Measurements from ENCODE around the gene VENTX. TPM values are rescaled to one million over a fixed set of nuclear protein-coding genes. Genes with fewer than 3 reads are reported as not detected.

VENTX gene
- total RNA-seq, 1 experiment from 2014 or later = 28.0 TPM

GRCh38 chr10:133224076-133224475, 13.6 kb upstream of the VENTX start:
- DNase-seq (ENCODE audit: low spot score) (no peak), ATAC-seq (no peak)
- ChIA-PET POLR2A (no interaction called here), CTCF (interaction anchor here (1.1 kb wide), 1 partner anchor 23 kb away, joined by 3 read pairs; no protein-coding TSS in a partner anchor)
- Mint-ChIP-seq H3K4me1 (peaks cover 31% of the 10 kb centered on the region), H3K36me3 (peaks cover 2% of the 10 kb centered on the region; the same call in 1 of the 2 replicates), H3K27me3 (ENCODE audit: low read depth) (peaks cover 12% of the 10 kb centered on the region), H3K9me3 (no peaks in the 10 kb centered on the region), H3K4me3 (no peak overlapping the region), H3K27ac (no peak overlapping the region)
- TF ChIP-seq ATF2 (CRISPR knock-in tag; IDR thresholded peaks at IDR 0.05; ENCODE audit: borderline replicate concordance, low read depth) (no peak), CBFB (CRISPR knock-in tag; IDR thresholded peaks at IDR 0.05; ENCODE audit: low read depth) (no peak), FOXP4 (CRISPR knock-in tag; IDR thresholded peaks at IDR 0.05) (no peak), ATF6 (CRISPR knock-in tag; IDR thresholded peaks at IDR 0.05) (no peak), PRRX2 (CRISPR knock-in tag; IDR thresholded peaks at IDR 0.05) (no peak), CREM (CRISPR knock-in tag; IDR thresholded peaks at IDR 0.05) (no peak), MXD4 (CRISPR knock-in tag; IDR thresholded peaks at IDR 0.05; ENCODE audit: borderline replicate concordance) (no peak), HMGA2 (CRISPR knock-in tag; IDR thresholded peaks at IDR 0.05) (no peak), OVOL2 (CRISPR knock-in tag; IDR thresholded peaks at IDR 0.05; ENCODE audit: borderline replicate concordance) (no peak), KAT7 (CRISPR knock-in tag; IDR thresholded peaks at IDR 0.05; ENCODE audit: borderline replicate concordance) (no peak), TEAD1 (CRISPR knock-in tag; IDR thresholded peaks at IDR 0.05) (no peak), SP1 (CRISPR knock-in tag; conservative IDR thresholded peaks at IDR 0.05) (no peak)
- TF ChIP-seq, protein P1, sequence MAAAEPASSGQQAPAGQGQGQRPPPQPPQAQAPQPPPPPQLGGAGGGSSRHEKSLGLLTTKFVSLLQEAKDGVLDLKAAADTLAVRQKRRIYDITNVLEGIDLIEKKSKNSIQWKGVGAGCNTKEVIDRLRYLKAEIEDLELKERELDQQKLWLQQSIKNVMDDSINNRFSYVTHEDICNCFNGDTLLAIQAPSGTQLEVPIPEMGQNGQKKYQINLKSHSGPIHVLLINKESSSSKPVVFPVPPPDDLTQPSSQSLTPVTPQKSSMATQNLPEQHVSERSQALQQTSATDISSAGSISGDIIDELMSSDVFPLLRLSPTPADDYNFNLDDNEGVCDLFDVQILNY (CRISPR knock-in tag; IDR thresholded peaks at IDR 0.05) = no peak
- TF ChIP-seq, protein P2, sequence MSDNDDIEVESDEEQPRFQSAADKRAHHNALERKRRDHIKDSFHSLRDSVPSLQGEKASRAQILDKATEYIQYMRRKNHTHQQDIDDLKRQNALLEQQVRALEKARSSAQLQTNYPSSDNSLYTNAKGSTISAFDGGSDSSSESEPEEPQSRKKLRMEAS (CRISPR knock-in tag; IDR thresholded peaks at IDR 0.05) = no peak

GRCh38 chr10:133224756-133225372, 12.8 kb upstream of the VENTX start:
- Mint-ChIP-seq H3K36me3 (peaks cover 2% of the 10 kb centered on the region; the same call in 1 of the 2 replicates), H3K27ac (peak overlapping the region; percentile 68), H3K27me3 (ENCODE audit: low read depth) (peaks cover 18% of the 10 kb centered on the region), H3K4me1 (peaks cover 34% of the 10 kb centered on the region), H3K9me3 (no peaks in the 10 kb centered on the region), H3K4me3 (no peak overlapping the region)
- ChIA-PET CTCF (interaction anchor here (1.1 kb wide), 1 partner anchor 22 kb away, joined by 3 read pairs; no protein-coding TSS in a partner anchor), POLR2A (no interaction called here)
- ATAC-seq (no peak), DNase-seq (ENCODE audit: low spot score) (no peak)
- TF ChIP-seq TEAD4 (CRISPR knock-in tag; IDR thresholded peaks at IDR 0.05) (no peak), NFYB (CRISPR knock-in tag; conservative IDR thresholded peaks at IDR 0.05; ENCODE audit: low read depth) (no peak), CDX4 (CRISPR knock-in tag; IDR thresholded peaks at IDR 0.05; ENCODE audit: borderline replicate concordance) (no peak), RELA (CRISPR knock-in tag; IDR thresholded peaks at IDR 0.05; ENCODE audit: borderline replicate concordance) (no peak), NR2C2 (CRISPR knock-in tag; IDR thresholded peaks at IDR 0.05) (no peak), OVOL2 (CRISPR knock-in tag; IDR thresholded peaks at IDR 0.05; ENCODE audit: borderline replicate concordance) (no peak), CBFB (CRISPR knock-in tag; IDR thresholded peaks at IDR 0.05; ENCODE audit: low read depth) (no peak)
- TF ChIP-seq, protein P3, sequence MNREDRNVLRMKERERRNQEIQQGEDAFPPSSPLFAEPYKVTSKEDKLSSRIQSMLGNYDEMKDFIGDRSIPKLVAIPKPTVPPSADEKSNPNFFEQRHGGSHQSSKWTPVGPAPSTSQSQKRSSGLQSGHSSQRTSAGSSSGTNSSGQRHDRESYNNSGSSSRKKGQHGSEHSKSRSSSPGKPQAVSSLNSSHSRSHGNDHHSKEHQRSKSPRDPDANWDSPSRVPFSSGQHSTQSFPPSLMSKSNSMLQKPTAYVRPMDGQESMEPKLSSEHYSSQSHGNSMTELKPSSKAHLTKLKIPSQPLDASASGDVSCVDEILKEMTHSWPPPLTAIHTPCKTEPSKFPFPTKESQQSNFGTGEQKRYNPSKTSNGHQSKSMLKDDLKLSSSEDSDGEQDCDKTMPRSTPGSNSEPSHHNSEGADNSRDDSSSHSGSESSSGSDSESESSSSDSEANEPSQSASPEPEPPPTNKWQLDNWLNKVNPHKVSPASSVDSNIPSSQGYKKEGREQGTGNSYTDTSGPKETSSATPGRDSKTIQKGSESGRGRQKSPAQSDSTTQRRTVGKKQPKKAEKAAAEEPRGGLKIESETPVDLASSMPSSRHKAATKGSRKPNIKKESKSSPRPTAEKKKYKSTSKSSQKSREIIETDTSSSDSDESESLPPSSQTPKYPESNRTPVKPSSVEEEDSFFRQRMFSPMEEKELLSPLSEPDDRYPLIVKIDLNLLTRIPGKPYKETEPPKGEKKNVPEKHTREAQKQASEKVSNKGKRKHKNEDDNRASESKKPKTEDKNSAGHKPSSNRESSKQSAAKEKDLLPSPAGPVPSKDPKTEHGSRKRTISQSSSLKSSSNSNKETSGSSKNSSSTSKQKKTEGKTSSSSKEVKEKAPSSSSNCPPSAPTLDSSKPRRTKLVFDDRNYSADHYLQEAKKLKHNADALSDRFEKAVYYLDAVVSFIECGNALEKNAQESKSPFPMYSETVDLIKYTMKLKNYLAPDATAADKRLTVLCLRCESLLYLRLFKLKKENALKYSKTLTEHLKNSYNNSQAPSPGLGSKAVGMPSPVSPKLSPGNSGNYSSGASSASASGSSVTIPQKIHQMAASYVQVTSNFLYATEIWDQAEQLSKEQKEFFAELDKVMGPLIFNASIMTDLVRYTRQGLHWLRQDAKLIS (CRISPR knock-in tag; IDR thresholded peaks at IDR 0.05; ENCODE audit: borderline replicate concordance) = no peak
- TF ChIP-seq, protein P4, sequence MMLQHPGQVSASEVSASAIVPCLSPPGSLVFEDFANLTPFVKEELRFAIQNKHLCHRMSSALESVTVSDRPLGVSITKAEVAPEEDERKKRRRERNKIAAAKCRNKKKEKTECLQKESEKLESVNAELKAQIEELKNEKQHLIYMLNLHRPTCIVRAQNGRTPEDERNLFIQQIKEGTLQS (CRISPR knock-in tag; conservative IDR thresholded peaks at IDR 0.05) = no peak
- TF ChIP-seq, protein P5, sequence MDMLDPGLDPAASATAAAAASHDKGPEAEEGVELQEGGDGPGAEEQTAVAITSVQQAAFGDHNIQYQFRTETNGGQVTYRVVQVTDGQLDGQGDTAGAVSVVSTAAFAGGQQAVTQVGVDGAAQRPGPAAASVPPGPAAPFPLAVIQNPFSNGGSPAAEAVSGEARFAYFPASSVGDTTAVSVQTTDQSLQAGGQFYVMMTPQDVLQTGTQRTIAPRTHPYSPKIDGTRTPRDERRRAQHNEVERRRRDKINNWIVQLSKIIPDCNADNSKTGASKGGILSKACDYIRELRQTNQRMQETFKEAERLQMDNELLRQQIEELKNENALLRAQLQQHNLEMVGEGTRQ (CRISPR knock-in tag; IDR thresholded peaks at IDR 0.05) = no peak
